Occipital lobe (tissue), 2 donors: Measurements from ENCODE around the gene ARHGAP36. TPM values are rescaled to one million over a fixed set of nuclear protein-coding genes. Genes with fewer than 3 reads are reported as not detected.

Experiments used
- DNase-seq: peaks from one replicate; lab custom pipeline; 2025; lab: John Stamatoyannopoulos, UW
- total RNA-seq: library from RNA; depleted of rRNA; stranded (reverse); fragments of >200 nt; gene quantifications from one replicate; pipeline ENCODE4 v1.2.3, GENCODE V29; 2014

Gene ARHGAP36
- total RNA-seq, 1 donor from 2014 or later, result 0.31 TPM

- DNase-seq, result no peak
Observed at GRCh38 chrX:131072871-131073571, 14.9 kb downstream of the ARHGAP36 start.

GRCh38 chrX:131073607-131074006 is 15.5 kb downstream of the ARHGAP36 start:
- DNase-seq, result no peak

DNA sequence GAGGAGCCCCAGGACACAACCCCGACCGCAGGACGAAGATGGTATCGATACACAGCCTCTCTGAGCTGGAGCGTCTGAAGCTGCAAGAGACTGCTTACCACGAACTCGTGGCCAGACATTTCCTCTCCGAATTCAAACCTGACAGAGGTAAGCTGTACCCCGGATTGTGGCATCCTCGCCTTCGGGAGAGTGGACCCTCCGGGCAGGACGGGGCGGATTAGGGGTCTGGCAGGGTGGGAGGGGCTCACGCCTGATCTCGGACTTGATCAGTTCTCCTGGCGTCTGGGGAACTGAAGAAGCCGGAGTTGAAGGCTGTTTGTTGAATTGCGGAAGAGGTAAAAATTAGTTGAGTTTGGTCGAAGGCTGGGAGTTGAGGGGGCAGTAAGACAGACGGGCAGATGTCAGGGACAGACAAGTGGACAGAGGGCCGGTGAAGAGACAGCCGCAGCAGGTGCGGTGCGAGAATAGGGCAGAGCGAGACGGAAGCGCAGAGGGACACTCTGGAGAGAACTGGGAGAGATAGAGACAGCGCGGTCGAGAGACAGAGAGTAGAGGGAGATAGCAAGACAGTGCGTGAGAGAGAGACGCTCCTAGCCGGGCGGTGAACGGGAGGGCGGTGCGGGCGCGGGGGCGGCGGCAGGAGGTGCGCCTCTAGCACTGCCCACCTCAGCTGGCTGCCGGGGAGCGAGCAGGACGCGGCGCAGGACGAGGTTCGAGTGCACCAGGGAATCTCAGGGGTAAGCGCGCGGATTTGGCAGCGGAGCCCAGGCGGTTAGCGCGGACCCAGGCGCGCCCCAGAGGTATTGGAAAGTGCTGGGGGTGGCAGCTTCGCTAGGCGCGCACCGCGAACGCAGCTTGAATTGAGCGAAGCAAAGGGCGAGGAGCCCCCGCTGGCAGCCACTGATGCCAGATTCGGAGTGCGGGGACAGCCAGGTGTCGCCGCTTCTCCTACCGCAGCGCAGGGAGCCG is 23.9 kb downstream of the ARHGAP36 start:
- no peak for DNase-seq

DNA sequence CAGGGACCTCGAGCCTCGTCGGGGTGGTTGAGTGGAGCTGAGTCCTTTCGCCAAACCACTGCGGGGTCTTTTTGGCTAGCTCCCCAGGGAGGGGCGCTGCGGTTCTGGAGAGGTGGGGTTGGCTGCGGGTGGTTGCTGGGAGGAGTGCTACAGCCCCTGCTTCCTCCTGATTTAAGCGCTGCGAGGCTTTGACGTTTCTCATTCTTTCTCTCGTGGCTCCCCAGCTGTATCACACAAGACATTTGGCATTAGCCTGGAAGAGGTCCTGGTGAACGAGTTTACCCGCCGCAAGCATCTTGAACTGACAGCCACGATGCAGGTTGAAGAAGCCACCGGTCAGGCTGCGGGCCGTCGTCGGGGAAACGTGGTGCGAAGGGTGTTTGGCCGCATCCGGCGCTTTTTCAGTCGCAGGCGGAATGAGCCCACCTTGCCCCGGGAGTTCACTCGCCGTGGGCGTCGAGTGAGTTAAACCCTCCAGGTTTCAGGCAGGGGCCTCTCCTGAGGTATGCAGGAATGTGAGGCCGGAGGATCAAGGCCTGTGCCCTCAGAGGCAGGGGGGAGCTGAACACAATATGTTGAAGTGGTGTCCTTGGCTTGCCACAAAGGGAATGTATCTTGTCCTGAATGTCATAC is 25.5 kb downstream of the ARHGAP36 start:
- DNase-seq, result no peak

DNA sequence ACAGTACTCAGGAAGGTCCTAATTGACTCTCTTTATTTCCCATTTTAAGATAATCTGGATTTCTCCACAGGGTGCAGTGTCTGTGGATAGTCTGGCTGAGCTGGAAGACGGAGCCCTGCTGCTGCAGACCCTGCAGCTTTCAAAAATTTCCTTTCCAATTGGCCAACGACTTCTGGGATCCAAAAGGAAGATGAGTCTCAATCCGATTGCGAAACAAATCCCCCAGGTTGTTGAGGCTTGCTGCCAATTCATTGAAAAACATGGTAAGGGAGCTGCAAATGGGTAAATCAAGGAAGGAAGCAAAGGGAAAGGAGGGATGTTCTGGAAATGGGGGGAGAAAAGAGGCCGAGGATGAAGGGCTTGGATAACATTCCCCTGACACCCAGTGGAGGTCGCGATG is 26.0 kb downstream of the ARHGAP36 start:
- DNase-seq, result no peak

DNA sequence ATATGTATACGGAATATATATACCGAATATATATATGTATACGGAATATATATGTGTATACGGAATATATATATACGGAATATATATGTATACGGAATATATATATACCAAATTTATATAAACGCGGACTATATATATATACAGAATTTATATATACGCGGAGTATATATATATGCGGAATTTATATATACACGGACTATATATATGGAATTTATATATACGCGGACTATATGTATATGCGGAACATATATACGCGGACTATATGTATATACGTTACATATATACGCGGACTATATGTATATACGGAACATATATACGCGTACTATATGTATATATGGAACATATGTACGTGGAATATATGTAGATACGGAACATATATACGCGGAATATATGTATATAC is 78.6 kb downstream of the ARHGAP36 start:
- no peak for DNase-seq

DNA sequence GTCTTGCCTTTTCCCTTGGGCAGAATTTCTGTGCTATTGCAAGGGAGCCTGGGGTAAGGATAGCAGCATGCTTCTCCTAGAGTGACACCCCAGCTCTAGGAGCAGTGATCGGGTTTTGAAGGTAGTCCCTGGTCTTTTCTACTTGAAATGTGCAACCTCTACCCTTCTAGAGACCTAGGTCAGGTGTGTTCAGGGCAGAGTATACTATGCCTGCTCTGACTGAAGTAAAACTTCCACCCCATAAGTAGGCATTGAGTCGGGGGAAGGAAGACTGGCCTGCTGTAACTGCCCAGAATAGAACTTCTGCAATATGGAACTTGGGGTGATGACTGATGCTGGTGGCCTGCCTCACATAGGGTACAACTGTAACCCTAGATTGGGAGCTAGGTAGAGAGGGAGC is 80.9 kb downstream of the ARHGAP36 start:
- DNase-seq, result no peak

Other genes with a start within 250 kb of the ARHGAP36 start
- gene ENOX2, start 155.1 kb upstream of the ARHGAP36 start, total RNA-seq, result 5.1 TPM
- 0.78 TPM for gene IGSF1, start 231.0 kb downstream of the ARHGAP36 start, total RNA-seq